K562 (cell line): Measurements from ENCODE around the gene TLE6. TPM values are rescaled to one million over a fixed set of nuclear protein-coding genes. Genes with fewer than 3 reads are reported as not detected.

Source experiments
- ADNP ChIP-seq: fragments of 200-800 bp; sonication (Bioruptor generic); IDR thresholded peaks from 2 replicates; pipeline ENCODE4 v1.6.1; 2016; ENCODE audit warnings: missing genetic modification characterization, missing compliant biosample characterization
- ATF3 ChIP-seq, 2 experiments: fragments of 450-650 bp in 1 of 2; sonication (generic) in 1 of 2; formaldehyde crosslinking in 1 of 2; IDR thresholded peaks in 1 of 2; conservative IDR thresholded peaks in 1 of 2; 2 replicates each; pipeline versions ENCODE4 v1.6.1 to v1.8.1; 2016 to 2023; ENCODE audit warnings: mild to moderate bottlenecking in 2 of 2, moderate library complexity in 2 of 2, inconsistent platforms in 1 of 2, missing genetic modification reagents in 1 of 2
- BRD4 ChIP-seq: fragments of 200-600 bp; sonication (generic); IDR thresholded peaks from 2 replicates; pipeline ENCODE4 v1.6.1; 2017; ENCODE audit warnings: inconsistent platforms
- CREB1 ChIP-seq, 2 experiments: sonication (generic) in 1 of 2; formaldehyde crosslinking in 1 of 2; IDR thresholded peaks; 2 replicates each; pipeline versions ENCODE4 v1.6.1 to v1.8.0; 2012 to 2022; ENCODE audit warnings: inconsistent platforms in 1 of 2, mild to moderate bottlenecking in 1 of 2, missing genetic modification reagents in 1 of 2, moderate library complexity in 1 of 2
- ELF1 ChIP-seq: fragments of 200-800 bp; sonication (Bioruptor generic); IDR thresholded peaks from 2 replicates; pipeline ENCODE4 v1.6.1; 2016; ENCODE audit warnings: missing genetic modification characterization, missing compliant biosample characterization
- HDAC2 ChIP-seq: fragments of 450-650 bp; IDR thresholded peaks from 2 replicates; pipeline ENCODE4 v1.6.1; 2016; ENCODE audit warnings: mild to moderate bottlenecking
- NFRKB ChIP-seq: fragments of 450-650 bp; IDR thresholded peaks from 2 replicates; pipeline ENCODE4 v1.6.1; 2016; ENCODE audit warnings: low read depth
- NR2F6 ChIP-seq: fragments of 450-650 bp; formaldehyde crosslinking; IDR thresholded peaks from 2 replicates; pipeline ENCODE4 v1.4.0; 2020; ENCODE audit warnings: mild to moderate bottlenecking
- OTX1 ChIP-seq: fragments of 450-650 bp; formaldehyde crosslinking; IDR thresholded peaks from 2 replicates; pipeline ENCODE4 v1.4.0; 2022; ENCODE audit warnings: mild to moderate bottlenecking
- POLR2H ChIP-seq: IDR thresholded peaks from 2 replicates; pipeline ENCODE4 v1.6.1; 2016; ENCODE audit warnings: missing genetic modification characterization, low read depth, mild to moderate bottlenecking, control low read depth, missing compliant biosample characterization, moderate library complexity
- SMARCA4 ChIP-seq: fragments of 450-650 bp; IDR thresholded peaks from 2 replicates; pipeline ENCODE4 v1.6.1; 2016
- TEAD1 ChIP-seq, 2 experiments: fragments of 450-650 bp in 1 of 2; sonication (generic) in 1 of 2; formaldehyde crosslinking; IDR thresholded peaks; 2 replicates each; pipeline versions ENCODE4 v1.4.0 to v1.8.0; 2020 to 2022; ENCODE audit warnings: mild to moderate bottlenecking in 2 of 2, missing genetic modification reagents in 1 of 2
- YY1 ChIP-seq, 3 experiments: IDR thresholded peaks; 2 replicates each; pipeline ENCODE4 v1.6.1; 2011; ENCODE audit warnings: low read length in 2 of 3, mild to moderate bottlenecking in 2 of 3, moderate library complexity in 2 of 3, borderline replicate concordance in 1 of 3, control low read depth in 1 of 3, low read depth in 1 of 3; ENCODE audit not compliant: insufficient read depth in 3 of 3, insufficient replicate concordance in 2 of 3, control insufficient read depth in 1 of 3, insufficient read length in 1 of 3; ENCODE audit errors: extremely low read depth in 1 of 3
- ZBTB26 ChIP-seq: fragments of 450-650 bp; formaldehyde crosslinking; IDR thresholded peaks from 2 replicates; pipeline ENCODE4 v1.4.0; 2022; ENCODE audit warnings: missing genetic modification characterization
- ZNF347 ChIP-seq: fragments of 450-650 bp; formaldehyde crosslinking; IDR thresholded peaks from 2 replicates; pipeline ENCODE4 v1.4.0; 2020; ENCODE audit warnings: low read depth, mild to moderate bottlenecking, moderate library complexity
- ZNF766 ChIP-seq: fragments of 200-800 bp; sonication (Bioruptor generic); conservative IDR thresholded peaks from 2 replicates; pipeline ENCODE4 v1.6.1; 2016; ENCODE audit warnings: missing genetic modification characterization, missing compliant biosample characterization
- polyA plus RNA-seq, 8 experiments: library from polyadenylated mRNA; depleted of rRNA in 4 of 8; stranded (reverse) in 5 of 8; unstranded in 3 of 8; fragments of >200 nt; fragmentation: Nextera tagmentation in 2 of 8; fragmentation: Illumina TruSeq in 1 of 8; extraction: Ambion mirVana in 2 of 8; extraction: Trizol in 1 of 8; gene quantifications; 2 replicates each; pipeline versions ENCODE4 v1.2.1 to v1.2.3, GENCODE V29; 2011 to 2014; ENCODE audit warnings: inconsistent platforms in 1 of 8, missing spikeins in 1 of 8
- total RNA-seq, 7 experiments: library from RNA; depleted of rRNA in 6 of 7; stranded (reverse); fragments of >200 nt in 6 of 7; fragmentation: Illumina TruSeq in 2 of 7; extraction: Trizol in 2 of 7; gene quantifications; 2 replicates each; pipeline versions ENCODE4 v1.2.1 to v1.2.3, GENCODE V29; 2011 to 2021; ENCODE audit warnings: low replicate concordance in 1 of 7
- TF ChIP-seq, protein P1 (sequence below): sonication (generic); formaldehyde crosslinking; IDR thresholded peaks from 2 replicates; pipeline ENCODE4 v1.8.0; 2022; ENCODE audit warnings: missing genetic modification reagents, mild to moderate bottlenecking, moderate library complexity, borderline replicate concordance
- TF ChIP-seq, protein P2 (sequence below), 3 experiments: IDR thresholded peaks in 2 of 3; conservative IDR thresholded peaks in 1 of 3; 2 replicates each; pipeline ENCODE4 v1.5.1; 2011 to 2012; ENCODE audit warnings: low read length in 3 of 3, mild to moderate bottlenecking in 3 of 3, control low read depth in 2 of 3, improper control_type of control experiment in 1 of 3, inconsistent platforms in 1 of 3, low read depth in 1 of 3, mixed read lengths in 1 of 3, moderate library complexity in 1 of 3; ENCODE audit not compliant: insufficient read depth in 2 of 3

TLE6 gene
- total and polyA plus RNA-seq, 9 of the 15 experiments (the other 6 are each of a cell fraction or from before 2014, with no cell fraction given): 1.1 to 6.1 (median 2.5) TPM

DNA sequence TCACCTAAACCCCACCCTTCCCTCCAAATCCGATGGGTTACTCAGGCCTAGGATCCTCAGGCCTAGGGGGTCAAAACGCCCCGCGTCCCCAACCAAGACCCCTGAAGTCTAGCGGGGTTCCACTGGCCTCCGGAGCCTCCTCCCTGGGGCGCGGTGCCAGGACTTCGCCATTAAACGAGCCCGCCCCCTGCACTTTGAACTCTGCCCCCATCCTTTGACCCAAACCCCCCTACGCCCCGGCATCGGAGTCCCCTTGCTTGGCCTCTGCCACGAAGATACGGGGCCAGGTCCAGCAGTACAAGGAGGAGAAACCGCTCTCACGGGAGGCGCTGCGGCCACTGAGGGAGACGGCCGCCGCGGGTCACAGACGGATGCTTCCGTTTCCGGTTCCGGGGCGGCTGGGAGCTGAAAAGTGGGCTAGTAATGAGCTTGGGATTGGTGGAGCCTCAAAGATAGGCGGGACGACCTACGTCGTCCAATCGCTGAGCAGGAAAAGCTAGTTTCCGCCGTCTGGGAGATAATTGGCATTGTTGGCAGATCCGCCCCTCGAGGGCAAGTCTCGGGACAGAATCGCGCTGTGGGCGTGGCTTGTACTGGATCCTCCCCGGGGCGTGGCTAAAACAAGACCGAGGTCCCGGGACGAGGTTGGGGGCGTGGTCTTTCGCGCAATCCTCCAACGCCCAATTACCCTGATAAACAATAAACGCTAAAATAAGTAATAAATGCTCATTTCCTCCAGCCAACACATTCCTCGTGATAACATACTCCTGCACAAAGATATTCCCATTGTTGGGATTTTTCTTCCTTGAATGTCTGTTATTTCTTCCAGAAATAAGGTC lies 26.9 kb upstream of the TLE6 start (continued):
- peak in 2 of 3 experiments; percentile 39 to 64 for TF ChIP-seq YY1 (IDR thresholded peaks at IDR 0.05; ENCODE audit: borderline replicate concordance in 1 of 3, control insufficient read depth in 1 of 3, extremely low read depth in 1 of 3, insufficient read depth in 3 of 3, insufficient read length in 1 of 3, insufficient replicate concordance in 2 of 3, low read depth in 1 of 3, low read length in 2 of 3)
- TF ChIP-seq ZNF766 (CRISPR knock-in tag): peak; percentile 53; the same call in 1 of the 2 replicates
- peak; percentile 96; the same call in 1 of the 2 replicates for TF ChIP-seq BRD4
- TF ChIP-seq ZBTB26: peak; percentile 81
- TF ChIP-seq ATF3 (IDR thresholded peaks at IDR 0.05): no peak
- peak; percentile 18; the same call in 1 of the 2 replicates for TF ChIP-seq ATF3 (CRISPR knock-in tag; conservative IDR thresholded peaks at IDR 0.05)
- no peak for TF ChIP-seq ZNF347 (CRISPR knock-in tag)
- TF ChIP-seq SMARCA4: peak; percentile 8; the same call in 1 of the 2 replicates
- peak; percentile 84; the same call in 1 of the 2 replicates for TF ChIP-seq NR2F6 (CRISPR knock-in tag)
- TF ChIP-seq, protein P1, sequence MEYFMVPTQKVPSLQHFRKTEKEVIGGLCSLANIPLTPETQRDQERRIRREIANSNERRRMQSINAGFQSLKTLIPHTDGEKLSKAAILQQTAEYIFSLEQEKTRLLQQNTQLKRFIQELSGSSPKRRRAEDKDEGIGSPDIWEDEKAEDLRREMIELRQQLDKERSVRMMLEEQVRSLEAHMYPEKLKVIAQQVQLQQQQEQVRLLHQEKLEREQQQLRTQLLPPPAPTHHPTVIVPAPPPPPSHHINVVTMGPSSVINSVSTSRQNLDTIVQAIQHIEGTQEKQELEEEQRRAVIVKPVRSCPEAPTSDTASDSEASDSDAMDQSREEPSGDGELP (CRISPR knock-in tag): peak; percentile 63; the same call in 1 of the 2 replicates
- no peak for TF ChIP-seq ADNP (tag)
- TF ChIP-seq HDAC2: 0 out of 2 replicates have a peak, but pooled peaks have one; percentile 44
- peak; percentile 54; the same call in 1 of the 2 replicates for TF ChIP-seq OTX1 (CRISPR knock-in tag)
- TF ChIP-seq NFRKB: peak; percentile 91
- peak; percentile 94 for TF ChIP-seq POLR2H (tag)
- peak; percentile 54; the same call in 1 of the 2 replicates for TF ChIP-seq ELF1
- peak; percentile 49 for TF ChIP-seq CREB1 (IDR thresholded peaks at IDR 0.05)
- TF ChIP-seq CREB1 (CRISPR knock-in tag; IDR thresholded peaks at IDR 0.05): peak; percentile 27; the same call in 1 of the 2 replicates
- TF ChIP-seq, protein P2, sequence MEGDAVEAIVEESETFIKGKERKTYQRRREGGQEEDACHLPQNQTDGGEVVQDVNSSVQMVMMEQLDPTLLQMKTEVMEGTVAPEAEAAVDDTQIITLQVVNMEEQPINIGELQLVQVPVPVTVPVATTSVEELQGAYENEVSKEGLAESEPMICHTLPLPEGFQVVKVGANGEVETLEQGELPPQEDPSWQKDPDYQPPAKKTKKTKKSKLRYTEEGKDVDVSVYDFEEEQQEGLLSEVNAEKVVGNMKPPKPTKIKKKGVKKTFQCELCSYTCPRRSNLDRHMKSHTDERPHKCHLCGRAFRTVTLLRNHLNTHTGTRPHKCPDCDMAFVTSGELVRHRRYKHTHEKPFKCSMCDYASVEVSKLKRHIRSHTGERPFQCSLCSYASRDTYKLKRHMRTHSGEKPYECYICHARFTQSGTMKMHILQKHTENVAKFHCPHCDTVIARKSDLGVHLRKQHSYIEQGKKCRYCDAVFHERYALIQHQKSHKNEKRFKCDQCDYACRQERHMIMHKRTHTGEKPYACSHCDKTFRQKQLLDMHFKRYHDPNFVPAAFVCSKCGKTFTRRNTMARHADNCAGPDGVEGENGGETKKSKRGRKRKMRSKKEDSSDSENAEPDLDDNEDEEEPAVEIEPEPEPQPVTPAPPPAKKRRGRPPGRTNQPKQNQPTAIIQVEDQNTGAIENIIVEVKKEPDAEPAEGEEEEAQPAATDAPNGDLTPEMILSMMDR (IDR thresholded peaks at IDR 0.05 in 2 of 3, conservative IDR thresholded peaks at IDR 0.05 in 1 of 3; ENCODE audit: insufficient read depth in 2 of 3, low read depth in 1 of 3, low read length in 3 of 3): peak in 1 of 3 experiments; percentile 2; a peak in 1 of 6 replicates
- TF ChIP-seq TEAD1 (CRISPR knock-in tag; IDR thresholded peaks at IDR 0.05): peak; percentile 39 to 64; a peak in 1 of 4 replicates
